ENCODE results near the gene HERC6. TPM values are rescaled to one million over a fixed set of nuclear protein-coding genes. Genes with fewer than 3 reads are reported as not detected.

Gene HERC6
- total and polyA plus RNA-seq, 9 of the 15 experiments (the other 6 are each of a cell fraction or from before 2014, with no cell fraction given), result 0.01 to 0.68 (median 0.15) TPM

- TF ChIP-seq ZHX1 (conservative IDR thresholded peaks at IDR 0.05; ENCODE audit: low read length) (no peak), ETV6 (IDR thresholded peaks at IDR 0.05; ENCODE audit: borderline replicate concordance in 1 of 2, low read depth in 2 of 2, low read length in 1 of 2) (no peak), ETV6 (CRISPR knock-in tag; IDR thresholded peaks at IDR 0.05; ENCODE audit: borderline replicate concordance) (no peak), DACH1 (IDR thresholded peaks at IDR 0.05; ENCODE audit: partially characterized antibody) (no peak)
Measured at GRCh38 chr4:88458104-88458740, 79.6 kb downstream of the HERC6 start (continued).

GRCh38 chr4:88465653-88466192 is 87.1 kb downstream of the HERC6 start:
- Histone ChIP-seq H3K36me3 (ENCODE audit: control insufficient read depth, insufficient read depth, low read length) (no peaks in the 10 kb centered on the region), H4K20me1 (replicated peaks; ENCODE audit: control insufficient read depth, insufficient read depth, low read length) (no peaks in the 10 kb centered on the region), H3K79me2 (ENCODE audit: control insufficient read depth, insufficient read depth, low read length) (no peaks in the 10 kb centered on the region), H2AFZ (ENCODE audit: low read depth, low read length) (no peak overlapping the region), H3K9me3 (replicated peaks; ENCODE audit: control insufficient read depth, insufficient read depth, low read depth, low read length) (no peaks in the 10 kb centered on the region), H3K27me3 (ENCODE audit: control insufficient read depth in 2 of 2, insufficient read depth in 2 of 2, low read length in 2 of 2) (no peaks in the 10 kb centered on the region), H3K4me3 (no peak overlapping the region), H3K27ac (ENCODE audit: extremely low read depth, low read depth, low read length) (no peak overlapping the region), H3K9ac (ENCODE audit: insufficient read depth in 1 of 2, low read depth in 2 of 2, low read length in 2 of 2) (no peak overlapping the region), H3K4me1 (replicated peaks in 1 of 2; ENCODE audit: control insufficient read depth in 2 of 2, insufficient read depth in 2 of 2, low read length in 2 of 2) (no peaks in the 10 kb centered on the region), H3K9me1 (ENCODE audit: control insufficient read depth, insufficient read depth, low read length) (no peaks in the 10 kb centered on the region), H3K4me2 (ENCODE audit: insufficient read depth, low read length) (no peak overlapping the region)
- ChIA-PET POLR2A (no interaction called here), CTCF (ENCODE audit: low intra/inter-chr PET ratio) (no interaction called here)
- intact Hi-C loops (cut with micrococcal nuclease), result no loop called here
- ATAC-seq, result no peak
- FAIRE-seq, result no peak
- no TSS peak for BruUV-seq (replicated peaks)
- in situ Hi-C loops (cut with MboI), result no loop called here
- no peak for DNase-seq (ENCODE audit: extremely low read depth in 1 of 4, low spot score in 3 of 4)
- 0% methylated on average over 1 of the region's 1 CpG for WGBS (ENCODE audit: insufficient coverage, low coverage, missing lambda C conversion rate)
- TF ChIP-seq, protein P1, sequence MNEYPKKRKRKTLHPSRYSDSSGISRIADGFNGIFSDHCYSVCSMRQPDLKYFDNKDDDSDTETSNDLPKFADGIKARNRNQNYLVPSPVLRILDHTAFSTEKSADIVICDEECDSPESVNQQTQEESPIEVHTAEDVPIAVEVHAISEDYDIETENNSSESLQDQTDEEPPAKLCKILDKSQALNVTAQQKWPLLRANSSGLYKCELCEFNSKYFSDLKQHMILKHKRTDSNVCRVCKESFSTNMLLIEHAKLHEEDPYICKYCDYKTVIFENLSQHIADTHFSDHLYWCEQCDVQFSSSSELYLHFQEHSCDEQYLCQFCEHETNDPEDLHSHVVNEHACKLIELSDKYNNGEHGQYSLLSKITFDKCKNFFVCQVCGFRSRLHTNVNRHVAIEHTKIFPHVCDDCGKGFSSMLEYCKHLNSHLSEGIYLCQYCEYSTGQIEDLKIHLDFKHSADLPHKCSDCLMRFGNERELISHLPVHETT (CRISPR knock-in tag; conservative IDR thresholded peaks at IDR 0.05 in 1 of 2, IDR thresholded peaks at IDR 0.05 in 1 of 2), result no peak
- TF ChIP-seq PCBP2 (IDR thresholded peaks at IDR 0.05; ENCODE audit: low read depth, low read length, poor library complexity, severe bottlenecking) (no peak), RBFOX2 (IDR thresholded peaks at IDR 0.05; ENCODE audit: low read depth, low read length) (no peak), E2F5 (CRISPR knock-in tag; IDR thresholded peaks at IDR 0.05) (no peak), ETV1 (tag; conservative IDR thresholded peaks at IDR 0.05; ENCODE audit: low read depth) (no peak), THAP12 (CRISPR knock-in tag; IDR thresholded peaks at IDR 0.05) (no peak), POLR3A (IDR thresholded peaks at IDR 0.05; ENCODE audit: borderline replicate concordance, extremely low read depth, insufficient read depth, insufficient read length) (no peak)
